Measurements from ENCODE around the gene SGCG.

GRCh38 chr13:23339225-23339624, 158.4 kb downstream of the SGCG start:
- TF ChIP-seq BACH2 (CRISPR knock-in tag; IDR thresholded peaks at IDR 0.05; ENCODE audit: borderline replicate concordance): no peak
- TF ChIP-seq ZNF565 (CRISPR knock-in tag; conservative IDR thresholded peaks at IDR 0.05; ENCODE audit: low read depth): no peak
- TF ChIP-seq ISL1 (CRISPR knock-in tag; IDR thresholded peaks at IDR 0.05): no peak
- TF ChIP-seq TOX (CRISPR knock-in tag; IDR thresholded peaks at IDR 0.05; ENCODE audit: borderline replicate concordance): no peak
- TF ChIP-seq PATZ1 (CRISPR knock-in tag; IDR thresholded peaks at IDR 0.05; ENCODE audit: borderline replicate concordance): no peak
- no peak for TF ChIP-seq ZFP30 (CRISPR knock-in tag; IDR thresholded peaks at IDR 0.05)
- no peak for TF ChIP-seq ZFP3 (CRISPR knock-in tag; IDR thresholded peaks at IDR 0.05)
- TF ChIP-seq ESRRG (CRISPR knock-in tag; IDR thresholded peaks at IDR 0.05): no peak
- TF ChIP-seq TSHZ2 (CRISPR knock-in tag; IDR thresholded peaks at IDR 0.05): no peak
- TF ChIP-seq ZC3H10 (CRISPR knock-in tag; IDR thresholded peaks at IDR 0.05): no peak
- TF ChIP-seq CREB5 (CRISPR knock-in tag; IDR thresholded peaks at IDR 0.05; ENCODE audit: low read depth): no peak
- TF ChIP-seq ZNF8 (CRISPR knock-in tag; IDR thresholded peaks at IDR 0.05): no peak
- no peak for TF ChIP-seq CSRNP3 (CRISPR knock-in tag; IDR thresholded peaks at IDR 0.05)
